H9 (cell line): ENCODE data around the gene MYRF. TPM values are rescaled to one million over a fixed set of nuclear protein-coding genes. Genes with fewer than 3 reads are reported as not detected.

Experiments
- DNase-seq: peaks from one replicate; pipeline ENCODE4 v3.0.0-alpha.2; 2017
- H2AFZ ChIP-seq: one replicate; pipeline ENCODE4 v1.6.1; 2013; ENCODE audit warnings: mild to moderate bottlenecking, low read length, control low read depth, moderate library complexity
- H2AK5ac ChIP-seq: 2 replicates; pipeline ENCODE4 v1.6.1; 2013; ENCODE audit warnings: low read length, control low read depth, mixed read lengths; ENCODE audit not compliant: insufficient read length
- H2BK120ac ChIP-seq: one replicate; pipeline ENCODE4 v1.6.1; 2013; ENCODE audit warnings: low read depth, mild to moderate bottlenecking, low read length, control low read depth, inconsistent platforms; ENCODE audit not compliant: poor library complexity, severe bottlenecking
- H2BK12ac ChIP-seq: 2 replicates; pipeline ENCODE4 v1.6.1; 2013; ENCODE audit warnings: low read length, control low read depth, mixed read lengths, low read depth; ENCODE audit not compliant: insufficient read length
- H2BK15ac ChIP-seq: 2 replicates; pipeline ENCODE4 v1.6.1; 2013; ENCODE audit warnings: low read depth, low read length, control low read depth
- H2BK20ac ChIP-seq: one replicate; pipeline ENCODE4 v1.6.1; 2013; ENCODE audit warnings: low read depth, mild to moderate bottlenecking, low read length, control low read depth, inconsistent platforms; ENCODE audit not compliant: poor library complexity, severe bottlenecking
- H2BK5ac ChIP-seq: 2 replicates; pipeline ENCODE4 v1.6.1; 2013; ENCODE audit warnings: low read length, control low read depth, mixed read lengths; ENCODE audit not compliant: insufficient read length
- H3K14ac ChIP-seq: 2 replicates; pipeline ENCODE4 v1.6.1; 2013; ENCODE audit warnings: low read length, control low read depth; ENCODE audit not compliant: insufficient read depth
- H3K18ac ChIP-seq: 2 replicates; pipeline ENCODE4 v1.6.1; 2013; ENCODE audit warnings: low read depth, mild to moderate bottlenecking, mixed read lengths, low read length, control low read depth; ENCODE audit not compliant: insufficient read length
- H3K23ac ChIP-seq: 2 replicates; pipeline ENCODE4 v1.6.1; 2013; ENCODE audit warnings: low read length, control low read depth, mixed read lengths, low read depth; ENCODE audit not compliant: insufficient read length
- H3K23me2 ChIP-seq: 2 replicates; pipeline ENCODE4 v1.6.1; 2013; ENCODE audit warnings: low read depth, mild to moderate bottlenecking, mixed read lengths, low read length, control low read depth; ENCODE audit not compliant: insufficient read length, poor library complexity, severe bottlenecking
- H3K27ac ChIP-seq: 2 replicates; pipeline ENCODE4 v1.5.1; 2013; ENCODE audit warnings: low read length, control low read depth, mixed read lengths, low read depth; ENCODE audit not compliant: insufficient read length
- H3K27me3 ChIP-seq: 2 replicates; pipeline ENCODE4 v1.6.1; 2013; ENCODE audit warnings: low read length, control low read depth, inconsistent platforms; ENCODE audit not compliant: insufficient read depth
- H3K4ac ChIP-seq: 2 replicates; pipeline ENCODE4 v1.6.1; 2013; ENCODE audit warnings: low read depth, mild to moderate bottlenecking, control low read depth, inconsistent platforms, low read length, moderate library complexity
- H3K4me1 ChIP-seq: 2 replicates; pipeline ENCODE4 v1.6.1; 2013; ENCODE audit warnings: low read length, control low read depth, inconsistent platforms; ENCODE audit not compliant: insufficient read depth
- H3K4me2 ChIP-seq: 2 replicates; pipeline ENCODE4 v1.6.1; 2013; ENCODE audit warnings: low read length, control low read depth, mixed read lengths; ENCODE audit not compliant: insufficient read length, insufficient read depth
- H3K56ac ChIP-seq: 2 replicates; pipeline ENCODE4 v1.6.1; 2013; ENCODE audit warnings: low read depth, mild to moderate bottlenecking, mixed read lengths, low read length, control low read depth; ENCODE audit not compliant: insufficient read length
- H3K79me1 ChIP-seq: 2 replicates; pipeline ENCODE4 v1.6.1; 2013; ENCODE audit warnings: low read depth, mild to moderate bottlenecking, moderate library complexity, low read length, control low read depth, inconsistent platforms; ENCODE audit not compliant: insufficient read depth, poor library complexity, severe bottlenecking
- H3K79me2 ChIP-seq: 2 replicates; pipeline ENCODE4 v1.6.1; 2013; ENCODE audit warnings: low read length, control low read depth, inconsistent platforms; ENCODE audit not compliant: insufficient read depth
- H3K9ac ChIP-seq: 2 replicates; pipeline ENCODE4 v1.6.1; 2013; ENCODE audit warnings: low read length, control low read depth, mixed read lengths; ENCODE audit not compliant: insufficient read length; ENCODE audit errors: extremely low read depth
- H3K9me3 ChIP-seq: one replicate; pipeline ENCODE4 v1.6.1; 2013; ENCODE audit warnings: low read depth, low read length, inconsistent platforms; ENCODE audit not compliant: control insufficient read depth
- H3T11ph ChIP-seq: one replicate; pipeline ENCODE4 v1.6.1; 2013; ENCODE audit warnings: mild to moderate bottlenecking, low read length, control low read depth, inconsistent platforms
- H4K20me1 ChIP-seq: one replicate; pipeline ENCODE4 v1.6.1; 2013; ENCODE audit not compliant: control insufficient read depth, insufficient read length, insufficient read depth
- H4K5ac ChIP-seq: 2 replicates; pipeline ENCODE4 v1.6.1; 2013; ENCODE audit warnings: low read depth, mild to moderate bottlenecking, mixed read lengths, low read length, control low read depth; ENCODE audit not compliant: insufficient read length
- H4K8ac ChIP-seq: replicated peaks from 2 replicates; pipeline ENCODE4 v1.6.1; 2013; ENCODE audit warnings: low read length, control low read depth, mixed read lengths, low read depth; ENCODE audit not compliant: insufficient read length
- H4K91ac ChIP-seq: 2 replicates; pipeline ENCODE4 v1.6.1; 2013; ENCODE audit warnings: low read depth, mild to moderate bottlenecking, moderate library complexity, mixed read lengths, low read length, control low read depth; ENCODE audit not compliant: insufficient read length
- H3K27ac Mint-ChIP-seq, 3 experiments: 2 replicates in 2 of 3; 3 replicates in 1 of 3; pipeline ENCODE4 v1.8.0; 2020 to 2021; ENCODE audit warnings: mixed read lengths in 3 of 3, mild to moderate bottlenecking in 1 of 3, moderate library complexity in 1 of 3
- H3K27me3 Mint-ChIP-seq: 2 replicates; pipeline ENCODE4 v1.8.0; 2021; ENCODE audit warnings: low read depth, mild to moderate bottlenecking, moderate library complexity, mixed read lengths
- H3K36me3 Mint-ChIP-seq, 3 experiments: 2 replicates in 2 of 3; 3 replicates in 1 of 3; pipeline ENCODE4 v1.8.0; 2020 to 2021; ENCODE audit warnings: low read depth in 3 of 3, mixed read lengths in 3 of 3; ENCODE audit not compliant: insufficient read depth in 1 of 3
- H3K4me1 Mint-ChIP-seq, 2 experiments: 2 replicates each; pipeline ENCODE4 v1.8.0; 2020; ENCODE audit warnings: mixed read lengths in 2 of 2
- H3K4me3 Mint-ChIP-seq, 2 experiments: 2 replicates in 1 of 2; 3 replicates in 1 of 2; pipeline ENCODE4 v1.8.0; 2020 to 2021; ENCODE audit warnings: mild to moderate bottlenecking in 2 of 2, mixed read lengths in 2 of 2, moderate library complexity in 1 of 2
- H3K9me3 Mint-ChIP-seq, 2 experiments: 2 replicates in 1 of 2; 3 replicates in 1 of 2; pipeline ENCODE4 v1.8.0; 2020; ENCODE audit warnings: mild to moderate bottlenecking in 2 of 2, mixed read lengths in 2 of 2, moderate library complexity in 1 of 2
- CTCF ChIP-seq: fragments of 200-600 bp; sonication (generic); conservative IDR thresholded peaks from 3 replicates; pipeline ENCODE4 v1.8.0; 2021; ENCODE audit warnings: antibody characterized with exemption, mild to moderate bottlenecking
- WGBS: extraction: QIAGEN DNeasy Blood & Tissue Kit; methylation state at CpG from one replicate; pipeline ENCODE4 v1.1.7; 2013; ENCODE audit warnings: missing lambda C conversion rate, low lambda C conversion rate, mixed read lengths; ENCODE audit not compliant: insufficient read length; ENCODE audit errors: extremely low coverage; 5-methylcytosine and 5-hydroxymethylcytosine counted together
- total RNA-seq: library from RNA; stranded (reverse); gene quantifications from 2 replicates; pipeline ENCODE4 v1.2.1, GENCODE V29; 2021

The MYRF gene
- total RNA-seq, 1 experiment from 2014 or later = 13.9 TPM

DNA sequence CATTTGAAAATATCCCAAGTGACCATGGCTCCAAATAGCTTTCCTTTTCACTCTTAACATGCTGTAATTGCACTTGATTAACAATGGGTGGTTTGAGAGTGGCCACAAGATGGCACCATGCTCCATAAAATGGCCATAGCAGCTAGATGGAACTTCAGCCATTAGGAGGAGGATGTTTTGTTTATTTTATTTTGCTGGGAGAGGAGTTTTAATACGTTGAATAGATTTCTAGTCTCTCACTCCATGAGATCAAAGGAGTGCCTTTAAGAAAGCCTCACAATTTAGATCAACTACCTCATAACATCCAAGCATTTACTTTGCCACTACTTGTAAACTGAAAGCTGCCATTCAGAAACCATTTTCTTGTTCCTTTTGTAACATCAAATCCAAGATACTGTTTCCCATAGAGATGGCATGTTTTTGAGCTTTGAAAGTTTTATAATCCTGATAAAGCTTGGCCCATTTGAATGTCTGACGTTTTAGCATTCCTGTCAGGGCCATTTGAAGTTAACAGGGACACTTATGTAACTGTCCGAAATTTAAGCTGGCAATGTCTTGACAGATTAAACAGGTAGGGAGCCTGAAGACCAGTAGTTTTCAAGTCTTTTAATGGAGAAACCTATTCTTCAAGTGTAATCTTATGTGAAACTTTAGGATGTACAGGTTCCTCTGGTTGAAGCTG is 45.0 kb downstream of the MYRF start:
- no CpG with 5 or more reads among the region's 3 CpGs for WGBS
- H2BK15ac ChIP-seq = no peak overlapping the region
- H3K27me3 ChIP-seq = no peaks in the 10 kb centered on the region
- no peak overlapping the region for H3K14ac ChIP-seq
- H2BK120ac ChIP-seq = no peak overlapping the region
- H4K20me1 ChIP-seq = no peaks in the 10 kb centered on the region
- H3K27ac ChIP-seq = no peak overlapping the region
- H3T11ph ChIP-seq = no peak overlapping the region
- H2AK5ac ChIP-seq = no peak overlapping the region
- no peaks in the 10 kb centered on the region for H3K4me1 ChIP-seq
- no peak overlapping the region for H3K18ac ChIP-seq
- peak; percentile 92 for TF ChIP-seq CTCF
- Mint-ChIP-seq H3K9me3 (no peaks in the 10 kb centered on the region), H3K4me3 (no peak overlapping the region), H3K4me1 (peaks cover 18 to 24% of the 10 kb centered on the region in 2 experiments), H3K27me3 (no peaks in the 10 kb centered on the region; the same call in 1 of the 2 replicates), H3K27ac (peak overlapping the region in 1 of 3 experiments; percentile 26; a peak in 1 of 7 replicates), H3K36me3 (peaks cover 29 to 65% (median 59%) of the 10 kb centered on the region in 3 experiments; a peak in 6 of 7 replicates)
- H2AFZ ChIP-seq = no peak overlapping the region
- no peak overlapping the region for H3K4me2 ChIP-seq
- no peak overlapping the region for H2BK5ac ChIP-seq
- H2BK12ac ChIP-seq = no peak overlapping the region
- H3K4ac ChIP-seq = no peak overlapping the region
- H3K79me1 ChIP-seq = peaks cover 5% of the 10 kb centered on the region
- no peak overlapping the region for H4K5ac ChIP-seq
- H3K23me2 ChIP-seq = peaks cover 3% of the 10 kb centered on the region
- H3K79me2 ChIP-seq = peaks cover 16% of the 10 kb centered on the region; the same call in 1 of the 2 replicates
- H3K23ac ChIP-seq = no peak overlapping the region
- no peak overlapping the region for H4K8ac ChIP-seq
- H3K9ac ChIP-seq = no peak overlapping the region
- no peaks in the 10 kb centered on the region for H3K9me3 ChIP-seq
- no peak overlapping the region for H2BK20ac ChIP-seq
- peak; percentile 69 for DNase-seq
- no peak overlapping the region for H3K56ac ChIP-seq
- no peak overlapping the region for H4K91ac ChIP-seq
